NCI-H2107 (cell line): ENCODE data around the gene RIPOR2.

Experiments
- DNase-seq: peaks from one replicate; lab custom pipeline; 2025; lab: John Stamatoyannopoulos, UW

The RIPOR2 gene

DNA sequence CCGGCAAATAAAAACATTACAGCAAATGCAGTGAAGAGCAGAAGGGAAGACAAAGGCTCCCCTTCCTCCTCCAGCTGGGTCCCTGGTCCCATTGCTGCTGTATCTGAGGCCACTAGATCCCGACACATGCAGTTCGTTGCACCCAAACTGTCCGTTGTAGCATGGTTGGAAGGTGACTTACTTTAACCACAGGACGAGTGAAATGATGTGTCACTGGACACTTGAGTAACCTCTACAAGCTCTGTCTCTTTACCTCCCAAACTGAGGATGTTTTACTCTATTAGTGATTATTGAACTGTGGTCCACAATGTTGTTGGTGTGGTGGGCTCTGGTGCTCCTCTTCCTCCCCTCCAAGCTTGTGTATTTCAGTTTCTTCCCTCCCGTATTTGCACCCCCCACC, 90.9 kb downstream of the RIPOR2 start:
- DNase-seq: no peak

GRCh38 chr6:24844061-24844460, 91.7 kb downstream of the RIPOR2 start:
- DNase-seq: no peak

DNA sequence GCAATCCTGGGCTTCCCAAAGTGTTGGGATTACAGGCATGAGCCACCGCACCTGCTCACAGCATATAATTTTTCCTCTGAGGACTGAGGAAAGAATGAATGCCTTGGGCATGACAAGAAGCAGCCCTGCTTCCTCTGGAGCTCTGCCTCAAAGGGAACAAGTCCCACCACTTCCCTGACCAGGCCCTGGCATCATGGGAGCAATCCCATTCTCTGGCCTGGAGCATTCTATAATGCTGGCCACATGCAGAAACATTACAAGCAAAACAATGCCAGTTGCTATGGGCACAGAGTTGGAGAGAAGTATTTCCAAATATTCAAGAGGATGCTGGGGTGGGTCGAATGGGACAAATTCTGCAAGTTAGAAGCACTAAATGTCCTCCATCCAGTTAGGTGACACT, 95.6 kb downstream of the RIPOR2 start:
- no peak for DNase-seq

GRCh38 chr6:24838994-24839393, 96.8 kb downstream of the RIPOR2 start:
- DNase-seq: no peak

- DNase-seq: no peak
Measured at GRCh38 chr6:24838081-24838480, 97.7 kb downstream of the RIPOR2 start.

DNA sequence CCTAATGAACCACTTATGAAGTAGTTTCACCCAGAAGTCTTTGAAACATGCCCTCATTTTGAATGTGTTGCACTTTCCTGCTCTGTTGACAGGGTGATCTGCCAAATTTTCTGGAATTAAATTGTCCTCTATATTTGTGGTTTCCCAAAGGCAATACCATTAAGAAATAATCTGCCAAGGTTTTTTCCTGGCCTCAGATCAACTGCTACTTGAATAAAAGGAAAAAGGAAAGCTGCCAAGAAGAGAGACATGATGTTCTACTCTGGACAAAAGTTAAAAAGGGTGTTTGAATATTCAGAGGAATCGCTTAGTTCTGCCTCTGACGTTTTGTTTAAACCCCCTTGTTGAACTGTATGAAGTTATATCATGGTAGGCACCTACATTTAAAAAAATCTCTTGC, 99.7 kb downstream of the RIPOR2 start:
- no peak for DNase-seq

GRCh38 chr6:24833711-24834386, 101.9 kb downstream of the RIPOR2 start:
- no peak for DNase-seq

- DNase-seq: no peak
Measured at GRCh38 chr6:24832794-24833193, 103.0 kb downstream of the RIPOR2 start.

DNA sequence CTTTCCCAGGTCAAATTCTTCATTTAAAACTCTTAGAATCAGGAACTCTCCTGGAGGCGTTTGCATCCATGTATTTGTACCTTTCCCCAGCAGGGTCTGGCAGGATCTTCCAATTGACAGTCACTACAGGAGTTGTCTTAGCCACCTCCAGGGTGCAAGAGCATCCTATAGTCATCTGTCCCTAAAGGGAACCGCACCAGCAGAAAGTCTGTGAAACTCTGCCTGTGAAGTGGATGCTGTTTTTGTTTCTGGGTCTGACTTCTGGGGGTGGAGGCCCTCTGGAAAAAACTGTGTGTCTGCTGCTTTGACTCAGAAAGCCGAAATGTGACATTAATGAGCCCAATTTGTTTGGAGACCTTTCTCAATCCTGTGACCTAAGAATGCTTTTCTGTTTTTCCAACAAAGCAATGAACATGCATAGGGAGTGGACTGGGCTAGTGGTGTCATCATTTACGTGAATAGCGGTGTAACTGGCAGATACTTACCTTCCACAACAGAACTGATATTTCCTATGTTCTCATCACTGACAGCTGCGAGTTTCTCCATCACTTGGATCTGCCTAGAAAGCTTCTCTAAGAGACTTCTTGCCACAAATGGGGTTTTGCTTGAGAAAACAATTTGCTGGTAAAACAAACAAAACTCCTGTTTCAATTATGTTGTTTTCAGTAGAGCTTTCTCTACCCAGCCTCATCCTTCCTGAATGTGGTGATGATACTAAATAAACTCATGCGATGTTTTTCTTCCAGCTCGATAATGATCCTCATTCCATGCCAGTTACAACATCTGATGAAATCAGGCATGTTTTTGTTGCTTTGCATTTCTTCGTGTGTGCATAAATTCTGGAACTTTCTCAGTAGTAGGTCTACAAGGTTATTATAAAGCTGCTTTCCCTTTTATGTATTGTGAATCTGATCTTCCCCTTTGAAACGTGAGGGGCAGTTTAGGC, 103.7 kb downstream of the RIPOR2 start:
- DNase-seq: no peak

DNA sequence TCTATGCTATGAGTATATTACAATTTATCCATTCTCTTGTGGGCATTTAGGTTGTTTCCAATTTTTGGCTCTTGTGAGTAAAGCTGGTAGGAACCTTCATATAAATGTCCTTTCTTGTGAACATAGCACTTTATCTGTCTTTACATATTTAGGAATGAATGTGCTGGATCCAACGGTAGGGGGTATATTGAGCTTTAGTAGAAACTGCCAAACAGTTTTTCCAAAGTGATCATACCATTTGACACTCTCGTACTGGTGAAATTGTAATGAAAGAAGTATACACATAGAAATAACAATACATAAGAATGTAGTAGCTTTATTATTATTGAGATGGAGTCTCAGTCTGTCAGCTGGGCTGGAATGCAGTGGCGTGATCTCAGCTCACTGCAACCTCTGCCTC, 106.1 kb downstream of the RIPOR2 start:
- no peak for DNase-seq

DNA sequence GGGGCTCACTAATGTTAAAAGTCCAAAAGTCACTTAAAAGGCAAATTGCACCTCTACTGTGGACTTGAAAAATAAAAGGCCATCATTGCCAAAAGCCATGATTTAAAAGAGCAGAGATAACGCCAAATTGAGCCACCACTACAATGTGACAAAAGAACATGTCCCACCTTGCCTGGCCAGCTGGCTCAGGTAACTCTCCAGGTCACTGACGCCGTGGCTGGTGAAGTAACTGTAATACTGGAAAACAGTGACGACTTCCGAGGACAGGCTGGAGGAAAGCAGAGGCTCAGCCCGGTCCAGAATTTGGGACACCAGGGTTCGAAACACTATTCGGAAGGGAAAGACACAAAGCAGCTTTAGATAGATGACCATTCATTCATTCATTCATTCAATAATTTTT, 107.8 kb downstream of the RIPOR2 start:
- DNase-seq: no peak

GRCh38 chr6:24827162-24827561, 108.6 kb downstream of the RIPOR2 start:
- DNase-seq: no peak

GRCh38 chr6:24825130-24825630, 110.6 kb downstream of the RIPOR2 start:
- DNase-seq: no peak

- no peak for DNase-seq
Measured at GRCh38 chr6:24824142-24824938, 111.4 kb downstream of the RIPOR2 start.

DNA sequence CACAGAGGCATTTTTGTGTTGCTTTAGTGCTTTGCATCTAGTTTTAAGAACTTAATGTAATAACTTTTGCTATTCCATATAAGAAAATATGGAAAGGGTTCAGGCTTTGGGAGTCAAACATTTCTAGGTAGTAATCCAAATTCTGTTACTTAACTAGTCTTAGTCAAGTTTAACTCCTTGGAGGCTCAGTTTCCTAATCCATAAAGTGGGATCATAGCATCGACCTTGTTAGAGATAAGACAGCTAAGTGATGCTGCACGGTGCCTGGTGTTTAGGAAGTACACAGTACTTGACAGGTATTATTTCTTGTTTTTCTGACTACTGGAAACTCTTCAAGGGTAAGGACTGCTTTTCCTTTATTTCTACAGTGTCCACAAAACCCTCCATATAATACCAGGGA, 112.6 kb downstream of the RIPOR2 start:
- no peak for DNase-seq

- no peak for DNase-seq
Measured at GRCh38 chr6:24822696-24823095, 113.1 kb downstream of the RIPOR2 start.

DNA sequence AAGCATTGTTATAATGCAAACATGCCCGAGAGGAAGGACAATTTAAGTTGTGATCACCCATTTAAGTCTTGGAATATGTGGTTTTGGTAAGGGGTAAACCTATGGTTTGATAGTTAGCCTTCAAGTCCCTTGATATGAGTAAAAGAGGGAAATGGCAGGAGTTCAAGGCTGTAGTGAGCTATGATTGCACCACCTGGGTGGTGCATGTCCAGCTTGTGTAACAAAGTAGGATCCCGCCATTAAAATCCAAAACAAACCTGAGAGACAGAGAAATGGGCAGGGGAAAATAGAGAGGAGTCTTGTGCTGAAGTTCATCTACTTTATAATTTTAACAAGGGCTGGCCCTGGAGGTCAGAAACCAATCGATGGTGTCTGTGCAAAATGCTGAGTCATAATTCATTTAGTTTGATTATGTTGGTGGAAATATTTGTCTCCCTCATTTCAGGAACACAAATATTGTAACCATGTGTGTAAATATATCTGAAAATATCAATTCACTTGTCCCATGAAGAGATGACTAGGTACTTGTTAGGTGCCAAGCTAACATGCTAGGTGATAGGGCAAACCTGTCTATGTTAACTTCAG, 113.8 kb downstream of the RIPOR2 start:
- DNase-seq: no peak

GRCh38 chr6:24818346-24818745, 117.4 kb downstream of the RIPOR2 start:
- DNase-seq: no peak

DNA sequence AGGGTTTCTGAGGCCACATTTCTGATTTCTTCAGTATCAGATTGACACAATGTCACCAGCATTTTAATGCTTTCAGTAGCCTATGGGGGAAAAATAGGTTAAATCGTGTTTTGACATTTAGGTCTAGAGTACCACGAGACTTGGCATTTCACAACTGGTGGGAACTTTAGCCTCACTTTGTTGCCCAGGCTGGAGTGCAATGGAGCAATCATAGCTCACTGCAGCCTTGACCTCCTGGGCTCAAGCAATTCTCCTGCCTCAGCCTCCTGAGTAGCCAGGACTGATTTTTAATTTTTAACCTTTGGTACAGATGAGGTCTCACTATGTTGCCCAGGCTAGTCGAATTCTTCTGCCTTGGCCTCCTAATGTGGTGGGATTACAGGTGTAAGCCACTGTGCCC, 126.0 kb downstream of the RIPOR2 start:
- no peak for DNase-seq

DNA sequence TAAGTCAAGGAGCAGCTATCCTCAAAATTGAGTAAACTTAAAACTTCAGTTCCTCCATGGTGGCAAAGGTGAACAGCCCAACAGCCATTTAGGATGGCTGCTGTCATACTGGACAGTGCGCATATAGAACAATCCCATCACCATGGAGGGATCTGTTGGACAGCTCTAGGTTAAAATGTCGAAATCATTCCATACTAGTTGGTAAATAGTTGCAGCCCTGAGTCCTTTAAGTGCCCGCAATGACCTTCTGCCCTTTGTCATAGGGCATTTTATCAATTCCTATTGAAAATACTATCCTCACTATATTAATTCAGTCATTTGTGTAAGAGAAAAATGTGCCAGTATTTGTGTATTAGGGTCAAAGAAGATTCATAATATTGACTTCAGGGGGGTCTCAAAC, 128.2 kb downstream of the RIPOR2 start:
- no peak for DNase-seq

GRCh38 chr6:24802271-24803059, 133.3 kb downstream of the RIPOR2 start:
- no peak for DNase-seq
